Measurements from ENCODE around the gene PLA2G4D.

DNA sequence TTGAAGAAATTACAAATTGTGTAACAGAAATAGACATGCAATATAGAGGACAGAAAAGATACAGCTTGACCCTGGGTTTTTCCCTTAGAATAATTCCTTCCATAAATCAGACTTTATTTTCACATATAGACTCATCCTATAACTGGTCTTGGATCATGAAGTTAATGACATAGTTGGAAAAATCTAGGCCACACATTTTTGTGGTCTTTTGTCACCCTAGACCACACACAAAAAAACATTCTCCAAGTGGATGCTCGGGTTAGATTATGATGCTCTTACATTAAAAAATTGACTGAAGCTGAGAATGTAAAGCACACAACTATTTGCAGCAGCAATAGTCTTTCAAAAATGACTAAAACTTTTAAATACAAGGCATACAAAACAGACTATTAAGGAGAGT is 7.5 kb upstream of the PLA2G4D start:
- TF ChIP-seq, protein P1, sequence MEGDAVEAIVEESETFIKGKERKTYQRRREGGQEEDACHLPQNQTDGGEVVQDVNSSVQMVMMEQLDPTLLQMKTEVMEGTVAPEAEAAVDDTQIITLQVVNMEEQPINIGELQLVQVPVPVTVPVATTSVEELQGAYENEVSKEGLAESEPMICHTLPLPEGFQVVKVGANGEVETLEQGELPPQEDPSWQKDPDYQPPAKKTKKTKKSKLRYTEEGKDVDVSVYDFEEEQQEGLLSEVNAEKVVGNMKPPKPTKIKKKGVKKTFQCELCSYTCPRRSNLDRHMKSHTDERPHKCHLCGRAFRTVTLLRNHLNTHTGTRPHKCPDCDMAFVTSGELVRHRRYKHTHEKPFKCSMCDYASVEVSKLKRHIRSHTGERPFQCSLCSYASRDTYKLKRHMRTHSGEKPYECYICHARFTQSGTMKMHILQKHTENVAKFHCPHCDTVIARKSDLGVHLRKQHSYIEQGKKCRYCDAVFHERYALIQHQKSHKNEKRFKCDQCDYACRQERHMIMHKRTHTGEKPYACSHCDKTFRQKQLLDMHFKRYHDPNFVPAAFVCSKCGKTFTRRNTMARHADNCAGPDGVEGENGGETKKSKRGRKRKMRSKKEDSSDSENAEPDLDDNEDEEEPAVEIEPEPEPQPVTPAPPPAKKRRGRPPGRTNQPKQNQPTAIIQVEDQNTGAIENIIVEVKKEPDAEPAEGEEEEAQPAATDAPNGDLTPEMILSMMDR (conservative IDR thresholded peaks at IDR 0.05 in 1 of 2, IDR thresholded peaks at IDR 0.05 in 1 of 2; ENCODE audit: low read depth in 1 of 2, low read length in 2 of 2): no peak
- TF ChIP-seq EZH2 (IDR thresholded peaks at IDR 0.05; ENCODE audit: low read length, missing control alignments): no peak
